Endothelial cell of umbilical vein (primary cell): ENCODE measurements around the gene DSCAML1.

Experiments used
- CTCF ChIP-seq, 2 donors: IDR thresholded peaks; 1 replicate in 1 of 2; 2 replicates in 1 of 2; pipeline ENCODE4 v1.5.1; 2011; ENCODE audit warnings: low read length in 2 of 2, mild to moderate bottlenecking in 2 of 2, moderate library complexity in 2 of 2, control low read depth in 1 of 2, inconsistent platforms in 1 of 2, low read depth in 1 of 2; ENCODE audit not compliant: insufficient read depth in 1 of 2; ENCODE audit errors: extremely low read depth in 1 of 2
- EZH2 ChIP-seq: IDR thresholded peaks from 2 replicates; pipeline ENCODE4 v1.6.1; 2012; ENCODE audit warnings: borderline replicate concordance, low read depth, mild to moderate bottlenecking, moderate library complexity, low read length, inconsistent platforms; ENCODE audit not compliant: severe bottlenecking
- FOS ChIP-seq: IDR thresholded peaks from 2 replicates; pipeline ENCODE4 v1.6.1; 2011; ENCODE audit warnings: mild to moderate bottlenecking, low read length, moderate library complexity, borderline replicate concordance; ENCODE audit not compliant: insufficient read depth
- GATA2 ChIP-seq: IDR thresholded peaks from 2 replicates; pipeline ENCODE4 v1.7.0; 2011; ENCODE audit warnings: low read depth, mild to moderate bottlenecking, moderate library complexity, mixed read lengths, low read length; ENCODE audit not compliant: insufficient read length, insufficient read depth
- JUN ChIP-seq: IDR thresholded peaks from 2 replicates; pipeline ENCODE4 v1.6.1; 2011; ENCODE audit warnings: borderline replicate concordance, low read depth; ENCODE audit not compliant: insufficient read length, insufficient read depth
- MAX ChIP-seq: IDR thresholded peaks from 2 replicates; pipeline ENCODE4 v1.6.1; 2011; ENCODE audit not compliant: insufficient read depth, insufficient read length
- MYC ChIP-seq: IDR thresholded peaks from one replicate; pipeline ENCODE4 v1.6.1; 2011; ENCODE audit warnings: mild to moderate bottlenecking, low read depth, low read length
- POLR2A ChIP-seq: IDR thresholded peaks from 2 replicates; pipeline ENCODE4 v1.6.1; 2012; ENCODE audit warnings: low read depth, mild to moderate bottlenecking, control low read depth, low read length
- POLR2AphosphoS5 ChIP-seq: IDR thresholded peaks from 2 replicates; pipeline ENCODE4 v1.6.1; 2012; ENCODE audit warnings: low read depth, mild to moderate bottlenecking, control low read depth, low read length, moderate library complexity; ENCODE audit not compliant: insufficient read depth

- TF ChIP-seq CTCF (IDR thresholded peaks at IDR 0.05; ENCODE audit: extremely low read depth in 1 of 2, insufficient read depth in 1 of 2, low read depth in 1 of 2, low read length in 2 of 2), result no peak
- TF ChIP-seq POLR2A, result no peak
- TF ChIP-seq EZH2, result no peak
- no peak for TF ChIP-seq POLR2AphosphoS5
- TF ChIP-seq JUN, result no peak
- no peak for TF ChIP-seq MAX
- no peak for TF ChIP-seq MYC
- no peak for TF ChIP-seq FOS
- no peak for TF ChIP-seq GATA2
Measured at GRCh38 chr11:117477721-117478120, 319.3 kb downstream of the DSCAML1 start.
